Stomach (tissue), 4 donors: ENCODE data around the gene CACNA2D3.

Source experiments
- POLR2A ChIP-seq, 4 donors: fragments of 450-650 bp; IDR thresholded peaks; one replicate each; pipeline ENCODE4 v1.6.1; 2016; ENCODE audit warnings: antibody characterized with exemption in 4 of 4, control low read depth in 2 of 4, mild to moderate bottlenecking in 1 of 4, moderate library complexity in 1 of 4
- POLR2AphosphoS5 ChIP-seq, 3 donors: sonication (generic); formaldehyde crosslinking; IDR thresholded peaks; one replicate each; pipeline ENCODE4 v1.6.1; 2016; ENCODE audit warnings: antibody characterized with exemption in 3 of 3
- TF ChIP-seq, protein P1 (sequence below), 7 experiments: fragments of 450-650 bp in 4 of 7; fragments of 200-600 bp in 3 of 7; sonication (generic) in 3 of 7; IDR thresholded peaks; one replicate each; pipeline ENCODE4 v1.5.1; 2016 to 2019; ENCODE audit warnings: antibody characterized with exemption in 7 of 7, control low read depth in 2 of 7, mild to moderate bottlenecking in 1 of 7

GRCh38 chr3:54578417-54578816, 456.1 kb downstream of the CACNA2D3 start:
- TF ChIP-seq, protein P1, sequence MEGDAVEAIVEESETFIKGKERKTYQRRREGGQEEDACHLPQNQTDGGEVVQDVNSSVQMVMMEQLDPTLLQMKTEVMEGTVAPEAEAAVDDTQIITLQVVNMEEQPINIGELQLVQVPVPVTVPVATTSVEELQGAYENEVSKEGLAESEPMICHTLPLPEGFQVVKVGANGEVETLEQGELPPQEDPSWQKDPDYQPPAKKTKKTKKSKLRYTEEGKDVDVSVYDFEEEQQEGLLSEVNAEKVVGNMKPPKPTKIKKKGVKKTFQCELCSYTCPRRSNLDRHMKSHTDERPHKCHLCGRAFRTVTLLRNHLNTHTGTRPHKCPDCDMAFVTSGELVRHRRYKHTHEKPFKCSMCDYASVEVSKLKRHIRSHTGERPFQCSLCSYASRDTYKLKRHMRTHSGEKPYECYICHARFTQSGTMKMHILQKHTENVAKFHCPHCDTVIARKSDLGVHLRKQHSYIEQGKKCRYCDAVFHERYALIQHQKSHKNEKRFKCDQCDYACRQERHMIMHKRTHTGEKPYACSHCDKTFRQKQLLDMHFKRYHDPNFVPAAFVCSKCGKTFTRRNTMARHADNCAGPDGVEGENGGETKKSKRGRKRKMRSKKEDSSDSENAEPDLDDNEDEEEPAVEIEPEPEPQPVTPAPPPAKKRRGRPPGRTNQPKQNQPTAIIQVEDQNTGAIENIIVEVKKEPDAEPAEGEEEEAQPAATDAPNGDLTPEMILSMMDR (IDR thresholded peaks at IDR 0.05), result no peak
- peak in 1 of 3 donors; percentile 52 for TF ChIP-seq POLR2AphosphoS5 (IDR thresholded peaks at IDR 0.05)
- TF ChIP-seq POLR2A (IDR thresholded peaks at IDR 0.05), result no peak
